ENCODE data around the gene P4HA3.

P4HA3 gene

DNA sequence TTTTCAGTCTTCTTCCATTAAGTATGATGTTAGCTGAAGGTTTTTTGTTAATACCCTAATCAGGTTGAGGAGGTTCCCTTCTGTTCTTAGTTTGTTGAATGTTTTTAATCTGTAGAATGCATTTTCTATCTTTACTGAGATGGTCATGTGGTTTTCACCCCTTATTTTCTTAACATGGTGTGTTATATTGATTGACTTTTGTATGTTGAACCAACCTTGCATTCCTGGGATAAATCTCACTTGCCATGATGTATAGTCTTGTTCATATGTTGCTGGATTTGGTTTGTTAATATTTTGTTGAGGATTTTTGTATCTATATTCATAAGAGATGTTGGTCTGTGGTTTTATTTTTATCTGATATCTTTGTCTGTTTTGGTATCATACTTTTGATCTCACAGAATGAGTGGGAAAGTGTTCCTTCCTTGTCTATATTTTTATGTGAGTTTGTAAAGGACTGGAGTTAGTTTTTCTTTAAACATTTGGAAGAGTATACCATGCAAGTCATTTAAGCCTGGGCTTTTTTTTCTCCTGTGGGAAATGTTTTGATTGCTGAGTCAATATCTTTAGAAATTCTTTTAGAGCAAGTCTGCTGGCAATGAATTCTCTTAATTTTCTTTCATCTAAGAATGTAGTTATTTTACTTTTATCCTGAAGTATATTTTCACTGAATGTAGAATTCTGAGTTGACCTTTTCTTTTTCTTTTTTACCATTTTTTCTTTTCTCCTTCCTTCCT is 5.5 kb upstream of the P4HA3 start:
- no peak for DNase-seq

DNA sequence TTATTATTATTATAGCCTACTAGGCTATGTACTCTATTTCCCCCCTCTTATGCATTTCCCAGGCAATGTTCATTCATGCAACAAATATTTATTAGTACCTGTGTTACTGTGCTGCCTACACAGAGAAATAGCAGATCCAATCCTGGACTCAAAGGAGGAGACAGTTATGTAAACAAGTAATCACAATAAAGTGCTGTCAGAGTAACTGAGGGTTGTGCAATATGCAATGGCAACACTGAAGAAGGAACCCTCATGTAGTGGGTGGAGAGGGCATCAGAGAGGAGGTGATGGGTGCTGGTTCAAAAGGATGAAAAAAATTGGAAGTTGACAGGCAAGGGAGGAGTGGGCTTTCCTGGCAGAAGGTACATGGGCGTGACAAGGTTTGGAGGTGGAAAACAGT is 886 bp upstream of the P4HA3 start:
- DNase-seq = no peak

DNA sequence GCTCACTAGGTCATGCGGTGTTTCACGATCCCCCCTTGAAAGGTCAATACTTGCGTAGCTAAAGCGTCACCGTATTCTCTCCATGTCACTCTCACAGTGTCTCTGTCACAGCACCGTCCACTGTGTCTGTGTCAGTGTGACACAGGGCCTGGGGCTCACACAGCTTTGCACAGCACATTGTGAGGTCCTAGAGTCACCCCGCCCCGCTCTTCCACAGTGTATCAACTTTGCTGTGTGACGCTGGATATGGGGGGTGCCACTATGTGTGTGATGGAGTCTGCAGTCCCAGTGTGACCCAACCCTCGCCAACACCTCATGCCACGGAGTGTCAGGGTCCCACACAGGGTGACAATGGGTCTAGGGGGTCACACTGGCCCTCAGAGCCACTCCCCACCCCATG is 583 bp downstream of the P4HA3 start:
- DNase-seq = no peak

DNA sequence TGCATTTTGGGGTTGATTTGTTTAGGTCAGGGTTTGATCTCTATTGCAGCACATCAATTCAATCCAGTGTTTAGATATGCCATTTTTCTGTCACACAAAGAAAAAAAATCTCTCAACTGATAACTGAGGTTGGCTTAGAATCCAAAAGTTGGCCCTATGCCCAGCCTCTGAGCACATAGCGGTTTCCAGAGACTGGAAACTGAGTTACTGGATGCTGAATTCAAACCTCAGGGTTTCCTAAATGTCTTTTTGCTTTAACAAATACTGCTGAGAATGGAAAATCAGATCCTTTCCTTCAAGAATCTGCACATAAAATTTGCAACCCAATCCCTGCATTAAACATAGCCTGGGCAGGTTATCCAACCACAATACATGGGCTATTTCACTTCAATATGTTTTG is 4.0 kb downstream of the P4HA3 start:
- no peak for DNase-seq

DNA sequence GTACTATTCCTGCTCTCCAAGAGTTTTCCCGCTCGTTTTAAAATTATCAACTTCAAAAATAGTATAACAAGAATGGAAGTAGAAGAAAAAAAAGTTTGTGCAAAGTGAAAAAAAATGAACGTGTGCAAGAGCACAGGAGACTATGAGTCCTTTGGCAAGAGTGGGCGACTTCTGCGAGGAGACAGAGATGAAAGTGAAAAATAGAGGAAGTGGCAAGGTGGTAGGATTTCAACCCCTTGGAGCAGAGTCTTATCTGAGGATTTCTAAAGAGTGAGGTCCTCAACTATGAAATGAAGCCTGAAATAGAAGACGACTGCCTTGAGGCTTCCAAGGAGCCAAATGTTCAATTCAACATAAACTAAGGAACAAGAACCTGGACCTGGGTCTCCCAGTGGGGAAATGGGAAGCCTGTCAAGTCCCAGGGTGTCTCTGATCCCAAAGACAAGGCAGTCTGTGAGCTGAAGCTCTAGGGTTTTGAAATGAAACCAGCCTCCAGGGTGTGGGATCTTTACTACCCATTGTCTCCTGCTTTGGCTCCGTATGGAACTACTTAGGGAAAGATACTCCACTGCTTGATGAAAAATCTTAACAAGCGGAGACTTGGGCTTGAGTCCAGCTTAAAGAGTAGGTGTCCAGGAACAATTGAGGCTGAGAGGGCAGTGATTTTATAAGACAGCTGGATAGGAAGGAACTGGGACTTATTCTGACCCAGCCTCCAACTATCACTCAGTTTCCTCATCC is 4.8 kb downstream of the P4HA3 start:
- DNase-seq = no peak

DNA sequence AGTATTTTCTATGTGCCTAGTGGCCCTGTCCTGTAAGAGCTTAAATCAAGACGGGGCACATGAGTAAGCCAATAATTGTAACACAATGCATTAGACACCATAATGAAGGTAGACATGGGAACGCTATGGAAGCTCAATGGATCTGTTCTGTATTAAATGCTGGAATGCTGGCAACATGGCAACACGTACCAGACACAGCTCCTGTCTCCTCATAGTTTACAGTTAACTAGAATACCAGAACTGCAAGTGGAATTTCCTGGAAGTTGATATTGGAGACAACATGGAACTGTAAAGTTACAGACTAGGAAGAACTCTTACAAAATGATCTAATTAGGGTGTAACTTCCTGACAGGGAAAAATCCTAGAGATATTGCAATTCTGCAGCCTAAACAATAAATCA is 12.4 kb downstream of the P4HA3 start:
- no peak for DNase-seq

DNA sequence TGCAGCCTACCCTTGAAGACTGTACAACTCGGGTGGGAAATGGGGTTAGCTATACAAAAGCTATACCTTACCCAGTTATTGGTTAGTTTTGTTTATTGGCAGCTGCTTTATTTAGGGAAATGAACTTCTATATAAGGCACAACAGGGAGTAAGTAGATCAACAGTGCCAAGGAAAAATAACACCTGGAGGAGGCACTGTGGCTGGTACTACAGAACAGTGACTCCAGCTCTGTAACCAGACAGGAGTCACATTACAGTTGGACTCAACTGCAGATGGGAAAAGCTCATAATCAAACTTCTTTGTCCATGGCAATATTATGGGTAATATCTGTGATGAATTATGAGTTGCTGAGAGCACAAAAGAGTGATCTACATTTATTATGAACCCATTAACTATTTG is 14.0 kb downstream of the P4HA3 start:
- no peak for DNase-seq

DNA sequence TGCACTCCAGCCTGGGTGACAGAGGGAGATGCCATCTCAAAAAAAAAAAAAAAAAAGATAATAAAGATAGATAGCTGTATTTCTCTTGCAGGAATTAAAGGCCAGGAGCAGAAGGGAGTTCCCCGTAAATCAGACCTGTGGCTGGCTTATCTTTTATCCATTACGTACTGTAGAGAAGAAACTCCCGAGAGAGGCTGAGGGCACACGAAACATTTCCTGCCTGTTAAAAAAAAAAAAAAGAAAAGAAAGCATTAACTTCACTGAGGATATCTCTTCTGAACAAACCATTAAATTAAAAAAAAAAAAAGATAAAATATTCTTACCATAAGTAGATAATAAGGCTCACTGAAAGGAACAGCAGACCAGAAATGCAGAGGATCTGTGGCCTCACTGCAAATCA is 22.5 kb downstream of the P4HA3 start:
- no peak for DNase-seq

DNA sequence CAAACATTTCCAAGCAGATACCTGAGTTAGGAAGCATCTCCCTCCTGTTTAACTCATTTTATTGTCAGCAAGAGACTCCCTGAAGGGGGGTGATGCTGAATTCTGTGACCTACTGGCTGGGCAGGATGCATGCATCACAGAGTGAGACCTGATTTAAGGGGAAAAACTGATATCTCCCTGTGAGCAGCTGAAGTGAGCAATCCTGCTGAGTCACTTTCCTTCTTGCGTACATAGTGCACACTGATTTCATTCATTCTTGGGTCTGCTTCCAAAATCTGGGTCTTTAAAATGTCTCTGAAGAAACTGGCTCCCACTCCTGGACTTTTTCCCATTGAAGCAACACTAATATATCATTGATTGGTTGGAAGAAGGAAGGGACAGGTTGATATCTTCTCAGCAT is 23.3 kb downstream of the P4HA3 start:
- no peak for DNase-seq

DNA sequence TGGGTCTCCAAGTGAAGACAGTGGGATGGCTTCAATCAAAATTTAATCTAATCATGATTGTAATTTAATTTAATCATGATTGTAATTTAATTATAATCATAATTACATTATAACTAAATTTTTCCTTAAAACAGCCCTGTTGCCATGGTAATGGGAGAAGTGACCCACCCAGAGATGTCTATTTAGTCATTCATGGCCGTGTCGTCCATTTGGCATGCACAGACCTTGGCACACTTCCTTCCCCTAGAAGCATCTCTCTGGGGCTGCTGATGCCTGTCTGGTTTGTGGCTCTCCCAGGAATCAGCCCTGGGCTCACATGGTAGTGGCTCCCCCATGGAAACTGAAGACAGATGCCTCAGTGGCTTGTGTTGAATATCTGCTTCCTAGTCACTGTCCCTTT is 27.0 kb downstream of the P4HA3 start:
- DNase-seq = no peak

DNA sequence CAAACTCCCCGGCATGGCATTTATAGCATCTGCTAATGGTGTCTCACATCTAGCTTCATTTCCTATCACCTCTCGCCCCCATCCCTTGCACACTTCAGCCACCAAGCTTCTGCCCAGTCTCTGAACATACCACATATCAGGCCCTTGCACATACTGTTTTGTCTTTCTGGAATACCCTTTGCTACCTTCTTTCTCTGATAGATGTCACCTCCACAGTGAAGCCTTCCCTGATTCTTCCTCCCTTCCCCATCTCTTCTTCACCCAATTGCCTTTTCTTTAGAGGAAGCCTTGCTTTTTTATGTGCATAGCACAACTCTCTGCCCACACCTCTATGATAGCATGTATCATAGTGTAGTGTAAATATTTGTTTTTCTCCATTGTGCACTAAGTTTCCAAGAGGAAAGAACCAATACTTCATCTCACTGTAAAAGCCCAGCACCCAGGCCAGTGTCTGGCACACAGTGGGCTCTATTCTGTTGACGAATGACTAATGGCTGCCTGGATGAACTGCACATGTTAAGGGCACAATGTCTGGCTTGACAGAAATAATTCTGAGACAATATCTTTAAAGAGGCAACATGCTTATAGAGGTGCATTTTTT is 27.8 kb downstream of the P4HA3 start:
- DNase-seq = no peak

DNA sequence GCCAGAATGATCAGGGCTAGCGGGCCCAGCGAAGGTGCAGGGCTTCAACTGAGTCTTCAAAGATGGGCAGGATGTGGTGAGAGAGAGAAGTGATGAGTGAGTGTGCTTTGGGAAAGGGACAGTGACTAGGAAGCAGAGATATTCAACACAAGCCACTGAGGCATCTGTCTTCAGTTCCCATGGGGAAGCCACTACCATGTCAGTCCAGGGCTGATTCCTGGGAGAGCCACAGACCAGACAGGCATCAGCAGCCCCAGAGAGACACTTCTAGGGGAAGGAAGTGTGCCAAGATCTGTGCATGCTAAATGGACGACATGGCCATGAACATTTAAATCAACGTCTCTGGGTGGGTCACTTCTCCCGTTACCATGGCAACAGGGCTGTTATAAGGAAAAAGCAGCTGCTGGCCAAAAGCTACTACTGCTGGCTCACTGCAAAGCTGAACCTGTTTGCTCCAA is 28.5 kb downstream of the P4HA3 start:
- no peak for DNase-seq

DNA sequence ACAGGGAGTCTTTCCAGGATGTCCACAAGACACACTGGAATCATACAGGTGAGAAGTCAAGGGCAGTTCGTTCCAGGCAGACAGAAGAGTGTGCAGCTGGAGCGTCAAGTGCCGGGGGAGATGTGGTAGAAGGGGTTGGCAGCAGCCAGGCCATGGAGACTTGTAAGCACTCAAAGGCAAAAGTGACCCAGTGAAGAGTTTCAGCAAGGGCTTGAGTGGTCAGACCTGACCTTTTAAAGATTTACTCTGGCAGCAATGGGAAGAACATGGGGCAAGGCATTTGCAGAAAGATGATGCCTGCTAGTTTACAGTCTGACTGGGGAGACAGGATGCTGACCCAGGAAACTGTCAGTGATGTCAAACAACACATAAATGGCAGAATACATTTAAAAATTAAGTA is 29.0 kb downstream of the P4HA3 start:
- DNase-seq = no peak

DNA sequence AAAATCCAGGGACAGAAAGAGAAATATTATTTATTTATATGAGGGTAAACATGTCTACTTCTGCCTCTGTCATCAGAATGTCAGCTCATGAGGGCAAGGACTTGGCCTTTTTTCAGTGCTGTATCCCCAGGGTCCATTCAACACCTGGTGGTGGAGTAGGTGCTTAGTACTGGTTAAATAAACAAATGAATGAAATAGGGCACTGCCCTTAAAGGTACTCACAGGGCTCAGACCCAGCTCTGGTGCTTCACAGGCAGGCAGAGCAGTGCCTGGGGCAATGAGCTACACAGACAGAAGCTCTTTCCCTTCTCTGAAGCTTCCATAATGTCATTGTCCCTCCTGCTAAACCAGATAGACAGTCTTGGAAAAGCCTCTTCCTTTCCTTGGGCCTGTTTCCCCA is 30.9 kb downstream of the P4HA3 start:
- DNase-seq = no peak

DNA sequence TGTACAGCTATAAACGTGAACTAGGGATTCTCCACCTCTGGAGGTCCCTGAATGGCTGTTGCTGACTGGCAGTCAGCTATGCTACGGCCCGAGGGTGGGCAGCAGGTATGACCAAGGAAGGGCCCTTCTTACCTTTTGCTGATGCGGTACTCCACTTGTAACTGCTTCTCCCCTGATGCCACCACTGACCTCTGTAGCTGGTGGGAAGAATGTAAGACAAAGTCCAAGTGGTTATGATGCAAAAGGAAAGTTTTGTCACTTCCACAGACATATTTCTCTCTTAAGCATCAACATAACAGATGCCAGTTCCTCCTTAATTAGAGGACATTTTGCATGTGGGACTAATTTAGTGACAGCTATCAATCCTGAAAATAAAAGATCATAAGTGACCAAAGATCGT is 32.2 kb downstream of the P4HA3 start:
- DNase-seq = no peak

DNA sequence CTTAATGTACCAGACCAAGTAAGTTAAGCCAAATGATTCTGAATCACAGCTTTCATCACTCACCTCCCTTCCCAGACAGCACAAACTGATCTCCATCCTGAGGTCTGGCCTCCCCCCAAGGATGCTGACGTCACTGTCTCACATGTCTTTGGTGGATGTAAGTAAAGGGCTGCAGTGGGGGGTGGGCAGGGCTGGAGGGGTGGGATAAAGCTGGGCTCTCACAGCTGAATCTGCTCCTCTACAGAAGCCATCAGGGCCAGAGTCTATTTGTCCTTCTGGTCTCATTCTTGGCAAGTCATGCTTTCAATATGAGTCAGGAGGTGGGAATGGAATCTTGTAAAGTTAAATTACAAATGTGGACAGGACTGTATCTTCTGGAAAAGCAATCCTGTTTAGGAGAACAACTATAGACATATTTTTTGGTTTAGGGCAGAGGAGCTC is 32.7 kb downstream of the P4HA3 start:
- DNase-seq = no peak

DNA sequence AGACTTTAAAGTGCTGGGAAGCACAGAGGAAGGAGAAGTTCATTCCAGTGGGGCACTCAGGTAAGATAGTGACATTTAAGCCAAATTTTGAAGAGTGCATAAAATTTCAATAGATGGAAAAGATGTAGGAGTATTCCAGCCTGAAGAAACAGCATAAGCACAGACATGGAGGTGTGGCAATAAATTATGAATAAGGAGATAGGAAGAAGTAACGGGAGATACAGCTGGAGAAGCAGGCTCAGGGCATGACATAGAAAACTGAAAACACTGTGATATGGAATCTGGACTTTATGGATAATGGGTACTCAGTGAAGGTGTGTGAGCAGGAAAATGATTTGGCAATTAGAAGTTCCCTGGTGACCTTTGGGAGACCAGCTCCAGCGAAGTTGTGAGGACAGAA is 33.3 kb downstream of the P4HA3 start:
- no peak for DNase-seq

DNA sequence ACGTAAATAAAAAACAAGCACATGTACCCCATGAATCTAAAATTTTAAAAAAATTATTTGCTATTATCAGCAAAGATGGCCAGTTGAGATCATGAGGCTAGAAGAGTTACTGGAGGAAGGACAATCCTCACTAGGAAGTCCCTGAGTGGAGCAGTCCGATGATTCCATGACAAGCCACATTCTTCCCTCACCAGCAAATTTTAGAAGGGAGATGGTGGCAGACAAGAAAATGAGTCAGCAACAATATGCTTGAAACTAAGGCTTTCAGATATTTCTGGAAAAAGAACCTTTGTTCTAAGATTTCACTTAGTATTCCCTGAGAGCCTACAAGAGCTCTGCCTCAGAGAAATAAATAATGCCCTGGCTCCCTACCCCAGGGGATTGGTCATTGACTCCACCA is 34.9 kb downstream of the P4HA3 start:
- no peak for DNase-seq

DNA sequence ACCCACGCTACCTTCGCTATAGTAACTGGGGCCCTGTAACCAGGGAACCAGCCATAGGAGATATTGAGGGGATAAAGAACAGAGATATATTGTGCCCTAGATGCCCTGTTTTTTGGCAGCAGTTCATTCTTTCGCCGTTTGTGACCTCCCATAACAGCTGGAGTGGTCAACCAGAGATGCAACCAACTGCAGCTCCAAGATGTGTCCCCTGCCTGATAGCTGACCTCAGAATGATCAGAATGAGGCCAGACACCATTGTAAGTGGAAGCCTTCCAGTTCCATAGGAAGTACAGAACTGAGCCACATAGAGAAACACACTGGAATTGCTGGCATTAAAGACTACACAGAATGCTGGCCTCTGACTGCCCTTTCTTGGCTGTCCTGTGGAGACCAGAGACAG is 39.2 kb downstream of the P4HA3 start:
- no peak for DNase-seq

DNA sequence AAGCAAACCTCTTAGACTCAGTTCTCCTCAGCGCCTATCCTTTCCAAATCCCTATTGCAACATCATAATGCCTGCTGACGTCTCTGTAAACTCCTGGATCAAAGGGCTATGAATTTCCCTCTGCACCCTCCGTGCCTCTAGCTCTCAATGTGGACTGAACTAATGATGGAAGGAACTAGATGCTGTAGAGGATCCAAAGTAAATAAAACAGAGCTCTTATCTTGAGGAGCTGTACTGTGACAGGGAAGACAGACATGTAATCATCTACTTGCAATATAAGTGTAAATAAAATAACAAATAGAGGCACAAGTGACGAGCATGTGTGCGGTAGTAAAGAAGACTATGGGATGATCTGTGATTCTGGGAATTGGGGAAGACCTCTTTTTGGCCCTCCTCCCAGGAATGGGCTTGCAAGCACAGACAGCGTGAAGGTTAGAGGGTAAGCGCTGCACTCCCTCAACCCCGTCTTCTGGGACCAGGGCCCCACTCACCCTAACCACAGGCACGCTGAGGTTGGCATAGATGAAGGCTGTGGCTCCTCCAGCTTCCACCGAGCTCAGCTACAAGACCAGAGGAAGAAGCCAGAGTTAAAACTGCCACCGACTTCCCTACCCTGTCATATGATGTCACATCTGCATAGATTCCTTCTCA is 42.2 kb downstream of the P4HA3 start:
- DNase-seq = no peak

DNA sequence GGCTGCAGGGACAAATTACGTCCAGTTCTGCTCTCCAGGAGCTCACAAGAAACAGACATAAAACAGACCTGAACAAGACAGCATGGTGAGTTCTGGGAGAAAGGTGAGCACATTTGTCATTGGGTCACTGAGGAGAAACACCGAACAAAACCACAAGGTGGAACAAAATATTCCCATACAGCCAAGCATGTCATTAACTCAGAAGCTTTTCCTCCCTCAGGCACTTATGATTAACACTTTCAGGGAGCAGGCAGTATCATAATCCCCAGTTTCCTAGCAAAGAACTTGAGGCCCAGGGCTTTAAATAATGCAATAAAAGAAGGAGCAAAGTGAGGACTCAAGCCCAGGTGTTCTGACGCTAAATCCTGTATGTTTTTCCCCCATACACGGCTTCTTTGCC is 43.0 kb downstream of the P4HA3 start:
- no peak for DNase-seq

DNA sequence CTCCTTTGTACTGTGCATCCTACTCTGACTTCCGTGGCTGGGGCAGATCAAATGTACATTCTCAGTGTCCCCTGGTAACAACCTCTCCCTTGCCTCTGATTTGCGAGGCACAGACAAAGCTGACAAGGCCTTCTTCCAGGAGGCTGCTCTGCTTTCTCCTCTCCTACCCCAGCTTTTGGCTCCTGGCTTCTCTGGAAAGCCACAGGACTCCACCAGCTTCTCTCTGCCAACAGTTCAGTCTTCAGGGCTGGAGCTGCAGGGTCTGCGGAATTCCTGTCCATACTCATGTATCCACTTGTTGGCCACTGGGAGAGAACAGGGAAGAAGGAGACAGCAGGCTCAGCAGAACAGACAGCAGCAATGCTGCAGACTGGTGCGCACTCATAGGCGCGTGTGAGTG is 44.4 kb downstream of the P4HA3 start:
- no peak for DNase-seq

DNA sequence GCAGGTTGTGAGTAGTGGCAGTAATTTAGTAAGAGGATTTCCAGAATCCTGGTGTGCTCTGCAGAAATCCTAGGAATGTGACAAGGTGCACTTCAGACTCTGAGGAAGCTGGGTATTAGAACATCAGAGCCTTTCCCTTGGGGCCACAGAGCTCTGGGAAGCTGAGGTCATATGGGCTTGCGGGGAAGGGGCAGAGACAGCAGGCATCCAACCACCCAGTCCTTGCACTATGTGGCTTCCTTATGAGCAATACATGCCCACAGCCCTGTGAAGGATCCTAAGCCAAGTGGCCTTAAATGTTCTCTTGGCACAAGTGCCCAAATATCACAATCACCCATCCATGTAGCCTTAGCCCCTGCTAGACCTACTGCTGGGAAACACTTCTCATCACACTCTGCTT is 46.2 kb downstream of the P4HA3 start:
- no peak for DNase-seq

DNA sequence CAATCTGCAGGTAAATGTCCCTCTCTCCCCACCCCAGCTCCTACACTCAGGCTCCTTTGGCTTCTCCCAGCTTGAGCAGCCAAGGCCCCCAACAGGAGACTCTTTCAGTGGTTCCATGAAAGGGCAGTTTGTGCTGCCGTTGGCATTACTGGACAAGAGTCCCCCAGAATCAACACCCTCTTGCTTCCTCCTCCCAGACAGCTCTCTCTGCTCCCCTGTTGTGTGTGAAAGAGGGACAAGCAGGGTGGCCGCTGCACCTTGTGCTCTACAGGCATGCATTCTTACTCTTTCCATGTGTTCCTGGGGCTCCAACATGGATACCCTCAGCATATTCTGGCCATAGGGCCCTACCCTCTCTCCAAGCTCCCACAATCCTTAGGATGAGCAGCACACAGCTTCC is 48.7 kb downstream of the P4HA3 start:
- no peak for DNase-seq
